ENCODE results near the gene ZNF330. TPM values are rescaled to one million over a fixed set of nuclear protein-coding genes. Genes with fewer than 3 reads are reported as not detected.

ZNF330 gene
- total RNA-seq, 1 experiment from 2014 or later: 39.1 TPM

- DNase-seq (ENCODE audit: unreplicated experiment): no peak
- intact Hi-C loops (cut with micrococcal nuclease): no loop called here
- Mint-ChIP-seq H3K36me3 (ENCODE audit: insufficient read depth, unreplicated experiment) (no peaks in the 10 kb centered on the region), H3K27ac (ENCODE audit: low read depth, unreplicated experiment) (no peak overlapping the region), H3K27me3 (ENCODE audit: insufficient read depth, unreplicated experiment) (no peaks in the 10 kb centered on the region), H3K4me1 (ENCODE audit: insufficient read depth, unreplicated experiment) (no peaks in the 10 kb centered on the region), H3K9me3 (ENCODE audit: unreplicated experiment) (no peaks in the 10 kb centered on the region), H3K4me3 (ENCODE audit: unreplicated experiment) (no peak overlapping the region)
- POLR2A ChIA-PET: no interaction called here
- TF ChIP-seq, protein P1, sequence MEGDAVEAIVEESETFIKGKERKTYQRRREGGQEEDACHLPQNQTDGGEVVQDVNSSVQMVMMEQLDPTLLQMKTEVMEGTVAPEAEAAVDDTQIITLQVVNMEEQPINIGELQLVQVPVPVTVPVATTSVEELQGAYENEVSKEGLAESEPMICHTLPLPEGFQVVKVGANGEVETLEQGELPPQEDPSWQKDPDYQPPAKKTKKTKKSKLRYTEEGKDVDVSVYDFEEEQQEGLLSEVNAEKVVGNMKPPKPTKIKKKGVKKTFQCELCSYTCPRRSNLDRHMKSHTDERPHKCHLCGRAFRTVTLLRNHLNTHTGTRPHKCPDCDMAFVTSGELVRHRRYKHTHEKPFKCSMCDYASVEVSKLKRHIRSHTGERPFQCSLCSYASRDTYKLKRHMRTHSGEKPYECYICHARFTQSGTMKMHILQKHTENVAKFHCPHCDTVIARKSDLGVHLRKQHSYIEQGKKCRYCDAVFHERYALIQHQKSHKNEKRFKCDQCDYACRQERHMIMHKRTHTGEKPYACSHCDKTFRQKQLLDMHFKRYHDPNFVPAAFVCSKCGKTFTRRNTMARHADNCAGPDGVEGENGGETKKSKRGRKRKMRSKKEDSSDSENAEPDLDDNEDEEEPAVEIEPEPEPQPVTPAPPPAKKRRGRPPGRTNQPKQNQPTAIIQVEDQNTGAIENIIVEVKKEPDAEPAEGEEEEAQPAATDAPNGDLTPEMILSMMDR (IDR thresholded peaks at IDR 0.05; ENCODE audit: unreplicated experiment): no peak
- CTCF ChIA-PET: interaction anchor here (0.7 to 0.8 kb wide), 2 partner anchors 11 to 1775 kb away, joined by 3 to 4 read pairs; no protein-coding TSS in a partner anchor
- no TSS peak for BruUV-seq (replicated peaks)
These were observed 27.1 kb upstream of the ZNF330 start for GRCh38 chr4:141193516-141194034.

DNA sequence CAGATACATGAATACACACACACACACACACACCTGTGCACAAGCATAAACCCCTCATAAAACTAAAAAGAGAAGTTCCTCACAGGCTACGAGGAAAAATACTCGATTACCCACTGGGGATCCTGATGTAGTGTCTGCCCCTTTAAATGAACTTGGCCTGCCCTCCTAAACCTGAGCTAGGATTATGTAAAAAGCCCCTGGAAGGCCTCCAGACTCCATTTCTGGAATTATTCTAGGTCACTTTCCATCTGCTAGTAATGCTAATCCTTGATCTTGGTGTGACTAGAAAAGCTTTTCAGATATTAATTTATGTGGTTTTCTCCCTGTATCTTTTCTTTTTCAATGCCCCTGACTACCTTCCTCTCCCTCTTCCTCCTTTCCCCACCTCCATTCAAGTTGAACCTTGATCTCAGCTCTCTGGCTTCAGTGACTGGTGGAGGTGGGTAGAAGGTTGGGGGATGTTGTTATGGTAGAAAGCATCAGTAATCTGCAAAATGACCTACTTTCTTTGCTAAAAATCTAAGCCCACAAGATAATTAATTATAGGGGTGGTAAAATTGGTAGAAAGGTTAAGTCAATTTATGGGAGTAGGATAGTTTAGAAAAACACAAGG is 25.5 kb upstream of the ZNF330 start:
- no TSS peak for BruUV-seq (replicated peaks)
- no peak overlapping the region for H3K27ac Mint-ChIP-seq (ENCODE audit: low read depth, unreplicated experiment)
- ChIA-PET POLR2A (no interaction called here), CTCF (no interaction called here)
- no peaks in the 10 kb centered on the region for H3K4me1 Mint-ChIP-seq (ENCODE audit: insufficient read depth, unreplicated experiment)
- H3K9me3 Mint-ChIP-seq (ENCODE audit: unreplicated experiment): no peaks in the 10 kb centered on the region
- H3K27me3 Mint-ChIP-seq (ENCODE audit: insufficient read depth, unreplicated experiment): no peaks in the 10 kb centered on the region
- no peaks in the 10 kb centered on the region for H3K36me3 Mint-ChIP-seq (ENCODE audit: insufficient read depth, unreplicated experiment)
- intact Hi-C loops (cut with micrococcal nuclease): no loop called here
- TF ChIP-seq, protein P1 (IDR thresholded peaks at IDR 0.05; ENCODE audit: unreplicated experiment): no peak
- no peak overlapping the region for H3K4me3 Mint-ChIP-seq (ENCODE audit: unreplicated experiment)
- no peak for DNase-seq (ENCODE audit: unreplicated experiment)

- H3K27me3 Mint-ChIP-seq (ENCODE audit: insufficient read depth, unreplicated experiment): no peaks in the 10 kb centered on the region
- POLR2A ChIA-PET: no interaction called here
- H3K4me3 Mint-ChIP-seq (ENCODE audit: unreplicated experiment): no peak overlapping the region
These were observed 24.3 kb upstream of the ZNF330 start for GRCh38 chr4:141196227-141196933.

DNA sequence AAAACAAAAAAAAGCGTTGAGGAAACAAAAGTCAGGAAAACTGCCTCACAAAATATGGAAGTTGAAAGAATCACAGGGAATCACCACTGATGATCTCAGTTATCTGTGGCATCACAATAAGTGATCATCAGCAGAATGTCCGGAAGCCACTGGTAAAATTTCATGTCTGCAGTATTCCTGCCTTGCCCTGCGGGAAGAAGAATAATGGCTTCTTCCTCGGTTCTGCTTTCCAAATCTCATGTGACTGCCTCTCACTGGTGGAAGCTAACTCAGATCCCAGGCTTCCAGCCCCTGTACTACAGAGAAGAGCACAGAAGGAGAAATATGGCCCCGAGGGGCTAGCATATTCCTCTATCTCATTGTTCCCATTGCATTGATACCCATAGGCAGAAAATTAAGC is 12.7 kb upstream of the ZNF330 start:
- TF ChIP-seq, protein P1 (IDR thresholded peaks at IDR 0.05; ENCODE audit: unreplicated experiment): no peak
- no peaks in the 10 kb centered on the region for H3K4me1 Mint-ChIP-seq (ENCODE audit: insufficient read depth, unreplicated experiment)
- no peak overlapping the region for H3K4me3 Mint-ChIP-seq (ENCODE audit: unreplicated experiment)
- no peaks in the 10 kb centered on the region for H3K9me3 Mint-ChIP-seq (ENCODE audit: unreplicated experiment)
- H3K27ac Mint-ChIP-seq (ENCODE audit: low read depth, unreplicated experiment): no peak overlapping the region
- POLR2A ChIA-PET: no interaction called here
- intact Hi-C loops (cut with micrococcal nuclease): no loop called here
- no peaks in the 10 kb centered on the region for H3K27me3 Mint-ChIP-seq (ENCODE audit: insufficient read depth, unreplicated experiment)
- CTCF ChIA-PET: no interaction called here
- no peak for DNase-seq (ENCODE audit: unreplicated experiment)
- H3K36me3 Mint-ChIP-seq (ENCODE audit: insufficient read depth, unreplicated experiment): no peaks in the 10 kb centered on the region
- BruUV-seq (replicated peaks): no TSS peak

More at GRCh38 chr4:141196227-141196933, 24.3 kb upstream of the ZNF330 start:
- TF ChIP-seq, protein P1 (IDR thresholded peaks at IDR 0.05; ENCODE audit: unreplicated experiment): no peak
- H3K36me3 Mint-ChIP-seq (ENCODE audit: insufficient read depth, unreplicated experiment): no peaks in the 10 kb centered on the region
- DNase-seq (ENCODE audit: unreplicated experiment): no peak
- BruUV-seq (replicated peaks): no TSS peak
- intact Hi-C loops (cut with micrococcal nuclease): no loop called here
- H3K27ac Mint-ChIP-seq (ENCODE audit: low read depth, unreplicated experiment): no peak overlapping the region
- H3K9me3 Mint-ChIP-seq (ENCODE audit: unreplicated experiment): no peaks in the 10 kb centered on the region
- CTCF ChIA-PET: no interaction called here
- H3K4me1 Mint-ChIP-seq (ENCODE audit: insufficient read depth, unreplicated experiment): no peaks in the 10 kb centered on the region

Data from MCF 10A (cell line).